Upper lobe of left lung (tissue), 4 donors: ENCODE data around the gene TNFRSF8.

ENCODE experiments used
- EP300 ChIP-seq, 4 donors: sonication (generic); formaldehyde crosslinking; IDR thresholded peaks; one replicate each; pipeline ENCODE4 v1.5.1; 2017; ENCODE audit warnings: antibody characterized with exemption in 4 of 4, control low read depth in 2 of 4
- POLR2A ChIP-seq, 4 donors: fragments of 450-650 bp; IDR thresholded peaks; one replicate each; pipeline ENCODE4 v1.5.1; 2016 to 2017; ENCODE audit warnings: antibody characterized with exemption in 4 of 4, mild to moderate bottlenecking in 2 of 4
- POLR2AphosphoS5 ChIP-seq, 2 donors: sonication (generic); formaldehyde crosslinking; IDR thresholded peaks; one replicate each; pipeline ENCODE4 v1.5.1; 2017; ENCODE audit warnings: antibody characterized with exemption in 2 of 2
- TF ChIP-seq, protein P1 (sequence below), 6 experiments: fragments of 450-650 bp in 4 of 6; fragments of 200-600 bp in 2 of 6; sonication (generic) in 2 of 6; IDR thresholded peaks; one replicate each; pipeline ENCODE4 v1.5.1; 2016 to 2019; ENCODE audit warnings: antibody characterized with exemption in 6 of 6

DNA sequence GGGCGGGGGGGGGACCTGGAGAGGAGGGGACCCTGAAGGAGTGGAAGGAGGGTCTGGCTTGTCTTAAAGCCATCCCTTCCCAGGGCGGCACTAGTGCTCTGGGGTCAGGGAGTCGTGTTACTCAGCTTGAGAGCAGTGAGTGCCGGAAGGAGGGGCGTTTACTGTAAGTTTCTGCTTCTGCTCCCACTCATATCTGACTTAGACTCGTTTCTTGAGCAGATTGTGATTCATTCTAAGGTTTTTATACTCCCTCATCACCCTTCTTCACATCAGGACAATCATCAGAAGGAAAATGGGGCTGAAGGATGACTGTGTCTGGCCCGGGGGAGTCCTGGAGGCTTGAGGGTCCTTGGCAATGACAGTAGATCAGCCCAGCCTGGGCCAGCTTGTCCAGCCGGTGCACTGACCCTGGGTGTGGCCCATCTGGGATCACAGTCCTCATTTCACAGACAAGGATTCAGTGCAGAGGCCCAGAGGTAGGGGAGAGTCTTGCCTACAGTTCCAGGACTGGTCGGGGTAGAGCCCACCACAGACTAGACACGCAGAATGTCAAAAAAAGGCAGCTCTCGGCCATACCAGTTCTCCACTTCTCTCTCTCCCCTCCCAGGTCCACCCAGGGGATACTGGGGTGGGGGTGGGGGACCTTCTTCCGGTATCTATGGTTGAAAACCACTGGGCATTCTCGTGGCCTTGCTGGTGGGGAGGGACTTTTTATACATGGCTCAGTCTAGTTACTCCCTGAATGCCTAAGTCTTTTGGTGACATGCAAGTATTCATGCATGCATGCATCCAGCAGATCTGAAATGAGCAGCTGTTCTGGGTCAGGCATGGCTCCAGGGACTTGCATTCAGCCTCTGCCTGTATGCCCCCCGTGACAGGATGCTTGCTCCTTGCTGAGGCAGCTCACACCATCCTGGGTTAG is 5.1 kb downstream of the TNFRSF8 start:
- TF ChIP-seq POLR2AphosphoS5 (IDR thresholded peaks at IDR 0.05) (no peak), EP300 (IDR thresholded peaks at IDR 0.05) (no peak), POLR2A (IDR thresholded peaks at IDR 0.05) (no peak)
- TF ChIP-seq, protein P1, sequence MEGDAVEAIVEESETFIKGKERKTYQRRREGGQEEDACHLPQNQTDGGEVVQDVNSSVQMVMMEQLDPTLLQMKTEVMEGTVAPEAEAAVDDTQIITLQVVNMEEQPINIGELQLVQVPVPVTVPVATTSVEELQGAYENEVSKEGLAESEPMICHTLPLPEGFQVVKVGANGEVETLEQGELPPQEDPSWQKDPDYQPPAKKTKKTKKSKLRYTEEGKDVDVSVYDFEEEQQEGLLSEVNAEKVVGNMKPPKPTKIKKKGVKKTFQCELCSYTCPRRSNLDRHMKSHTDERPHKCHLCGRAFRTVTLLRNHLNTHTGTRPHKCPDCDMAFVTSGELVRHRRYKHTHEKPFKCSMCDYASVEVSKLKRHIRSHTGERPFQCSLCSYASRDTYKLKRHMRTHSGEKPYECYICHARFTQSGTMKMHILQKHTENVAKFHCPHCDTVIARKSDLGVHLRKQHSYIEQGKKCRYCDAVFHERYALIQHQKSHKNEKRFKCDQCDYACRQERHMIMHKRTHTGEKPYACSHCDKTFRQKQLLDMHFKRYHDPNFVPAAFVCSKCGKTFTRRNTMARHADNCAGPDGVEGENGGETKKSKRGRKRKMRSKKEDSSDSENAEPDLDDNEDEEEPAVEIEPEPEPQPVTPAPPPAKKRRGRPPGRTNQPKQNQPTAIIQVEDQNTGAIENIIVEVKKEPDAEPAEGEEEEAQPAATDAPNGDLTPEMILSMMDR (IDR thresholded peaks at IDR 0.05) = no peak
